GM10248 (cell line): ENCODE measurements around the gene FILIP1L.

Source experiments
- CTCF ChIA-PET: fragments of 300-600 bp; sonication (Branson Sonifier 250); formaldehyde crosslinking; extraction: SDS; loops from one replicate; lab custom pipeline; 2021; ENCODE audit warnings: antibody characterized with exemption; lab: Yijun Ruan, JAX
- POLR2A ChIA-PET: fragments of 350-650 bp; sonication (Branson Sonifier 250); formaldehyde crosslinking; extraction: SDS; loops from one replicate; lab custom pipeline; 2020; ENCODE audit warnings: antibody characterized with exemption; lab: Yijun Ruan, JAX
- DNase-seq: peaks from one replicate; pipeline ENCODE4 v3.0.0; 2012; ENCODE audit errors: extremely low spot score
- TF ChIP-seq, protein P1 (sequence below): IDR thresholded peaks from 2 replicates; pipeline ENCODE4 v1.5.1; 2012; ENCODE audit warnings: mild to moderate bottlenecking, low read depth; ENCODE audit errors: extremely low read depth, missing control alignments, control extremely low read depth

The FILIP1L gene

DNA sequence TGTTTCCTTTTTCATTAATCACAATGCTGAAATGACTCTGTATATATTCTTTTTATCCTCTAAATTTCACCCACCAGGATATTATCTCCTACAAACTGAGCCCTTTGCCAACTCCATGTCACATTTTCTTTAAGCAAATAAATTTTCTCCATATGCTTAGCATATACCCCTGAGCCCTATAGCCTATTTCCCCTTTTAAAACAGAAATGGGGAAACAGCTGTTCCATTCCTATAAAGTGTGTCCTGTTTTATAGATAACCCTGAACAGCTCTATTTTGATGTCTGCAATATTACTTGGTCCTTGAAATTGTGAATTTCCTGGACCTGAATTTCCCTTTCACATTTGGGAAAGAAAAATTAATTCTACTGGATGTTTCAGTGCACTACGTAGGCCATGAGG is 15.6 kb upstream of the FILIP1L start:
- TF ChIP-seq, protein P1, sequence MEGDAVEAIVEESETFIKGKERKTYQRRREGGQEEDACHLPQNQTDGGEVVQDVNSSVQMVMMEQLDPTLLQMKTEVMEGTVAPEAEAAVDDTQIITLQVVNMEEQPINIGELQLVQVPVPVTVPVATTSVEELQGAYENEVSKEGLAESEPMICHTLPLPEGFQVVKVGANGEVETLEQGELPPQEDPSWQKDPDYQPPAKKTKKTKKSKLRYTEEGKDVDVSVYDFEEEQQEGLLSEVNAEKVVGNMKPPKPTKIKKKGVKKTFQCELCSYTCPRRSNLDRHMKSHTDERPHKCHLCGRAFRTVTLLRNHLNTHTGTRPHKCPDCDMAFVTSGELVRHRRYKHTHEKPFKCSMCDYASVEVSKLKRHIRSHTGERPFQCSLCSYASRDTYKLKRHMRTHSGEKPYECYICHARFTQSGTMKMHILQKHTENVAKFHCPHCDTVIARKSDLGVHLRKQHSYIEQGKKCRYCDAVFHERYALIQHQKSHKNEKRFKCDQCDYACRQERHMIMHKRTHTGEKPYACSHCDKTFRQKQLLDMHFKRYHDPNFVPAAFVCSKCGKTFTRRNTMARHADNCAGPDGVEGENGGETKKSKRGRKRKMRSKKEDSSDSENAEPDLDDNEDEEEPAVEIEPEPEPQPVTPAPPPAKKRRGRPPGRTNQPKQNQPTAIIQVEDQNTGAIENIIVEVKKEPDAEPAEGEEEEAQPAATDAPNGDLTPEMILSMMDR, result no peak
- CTCF ChIA-PET, result interaction anchor here (1.9 to 2.3 kb wide), 2 partner anchors 20 to 26 kb away, joined by 6 to 7 read pairs; no protein-coding TSS in a partner anchor
- POLR2A ChIA-PET, result no interaction called here
- DNase-seq, result no peak

DNA sequence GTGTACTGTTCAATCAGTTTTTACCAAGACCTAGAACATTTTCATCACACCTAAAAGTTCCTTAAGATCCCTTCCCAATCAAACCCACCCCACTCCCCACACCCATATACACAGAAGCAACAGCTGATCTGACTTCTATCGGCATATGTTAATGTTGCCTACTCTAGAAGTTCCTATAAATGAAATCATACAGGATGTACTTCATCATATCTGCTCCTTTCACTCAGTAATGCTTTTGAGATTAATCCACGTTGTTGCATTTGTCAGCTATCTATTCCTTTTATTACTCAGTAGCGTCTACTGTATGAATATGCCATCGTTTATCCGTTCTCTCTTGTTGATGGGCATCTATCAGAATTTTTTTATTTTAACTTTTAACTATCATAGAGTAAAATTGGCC is 14.3 kb upstream of the FILIP1L start:
- no peak for DNase-seq
- CTCF ChIA-PET, result interaction anchor here (1.1 kb wide), 1 partner anchor 18 kb away, joined by 4 read pairs; no protein-coding TSS in a partner anchor
- TF ChIP-seq, protein P1, result no peak
- POLR2A ChIA-PET, result no interaction called here

DNA sequence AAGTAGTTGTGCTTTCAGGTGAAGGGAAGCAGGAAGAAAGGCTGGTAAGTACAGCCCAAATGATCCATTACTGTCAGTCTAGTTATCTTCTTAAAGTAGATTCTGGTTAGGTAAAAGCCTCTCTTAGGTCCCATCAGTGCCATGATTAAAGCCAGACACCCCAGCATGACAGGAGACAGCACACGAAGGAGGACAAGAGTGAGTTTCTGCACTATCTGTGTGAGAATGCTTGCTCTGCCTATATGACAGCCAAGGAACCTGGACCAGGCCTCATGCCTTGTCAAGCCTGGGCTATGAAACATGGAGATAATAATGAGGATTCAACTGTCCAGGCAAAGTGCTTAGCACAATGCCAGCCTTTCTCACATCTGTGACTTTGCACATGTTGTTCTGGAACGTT is 13.5 kb upstream of the FILIP1L start:
- POLR2A ChIA-PET, result no interaction called here
- CTCF ChIA-PET, result no interaction called here
- TF ChIP-seq, protein P1, result no peak
- DNase-seq, result no peak

DNA sequence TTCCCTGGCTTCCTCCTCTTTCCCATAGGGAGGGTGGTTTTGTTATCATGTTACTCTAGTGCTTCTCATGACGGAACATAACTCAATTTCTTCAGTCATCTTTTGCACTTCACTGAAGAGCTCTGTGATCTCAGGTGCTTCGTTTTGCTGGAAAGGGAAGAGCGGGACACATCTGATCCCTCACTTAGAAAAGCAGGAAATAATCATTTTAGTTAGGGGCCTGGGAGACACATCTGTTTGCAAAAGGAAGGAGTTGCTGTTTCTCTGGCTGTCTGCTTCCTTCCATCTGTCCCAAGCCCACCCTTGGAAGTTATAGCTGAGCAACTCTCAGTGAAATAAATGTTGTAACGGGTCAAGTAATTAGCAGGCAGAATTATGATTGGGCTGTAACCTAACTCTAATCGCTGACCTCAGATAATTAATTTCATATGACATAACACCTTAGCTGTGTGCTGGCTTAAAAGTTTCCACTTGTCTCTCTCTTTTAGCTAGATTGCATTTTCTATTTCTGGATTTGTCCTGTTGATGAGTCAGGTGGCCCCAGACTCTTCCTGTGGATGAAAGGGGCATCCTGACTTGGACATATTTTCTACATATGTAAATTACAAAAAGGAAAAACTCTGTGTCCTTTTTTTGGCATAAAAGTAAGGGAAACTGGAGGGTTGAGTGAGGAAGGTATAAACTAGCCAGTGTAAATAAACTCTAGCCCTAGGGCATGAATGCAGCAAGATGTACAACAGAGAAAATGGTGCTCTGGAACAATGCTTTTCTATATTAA is 11.0 kb upstream of the FILIP1L start:
- POLR2A ChIA-PET, result no interaction called here
- TF ChIP-seq, protein P1, result no peak
- CTCF ChIA-PET, result interaction anchor here (0.8 to 1.5 kb wide), 4 partner anchors 10 to 129 kb away, joined by 3 to 8 read pairs (median 4); no protein-coding TSS in a partner anchor
- DNase-seq, result no peak

DNA sequence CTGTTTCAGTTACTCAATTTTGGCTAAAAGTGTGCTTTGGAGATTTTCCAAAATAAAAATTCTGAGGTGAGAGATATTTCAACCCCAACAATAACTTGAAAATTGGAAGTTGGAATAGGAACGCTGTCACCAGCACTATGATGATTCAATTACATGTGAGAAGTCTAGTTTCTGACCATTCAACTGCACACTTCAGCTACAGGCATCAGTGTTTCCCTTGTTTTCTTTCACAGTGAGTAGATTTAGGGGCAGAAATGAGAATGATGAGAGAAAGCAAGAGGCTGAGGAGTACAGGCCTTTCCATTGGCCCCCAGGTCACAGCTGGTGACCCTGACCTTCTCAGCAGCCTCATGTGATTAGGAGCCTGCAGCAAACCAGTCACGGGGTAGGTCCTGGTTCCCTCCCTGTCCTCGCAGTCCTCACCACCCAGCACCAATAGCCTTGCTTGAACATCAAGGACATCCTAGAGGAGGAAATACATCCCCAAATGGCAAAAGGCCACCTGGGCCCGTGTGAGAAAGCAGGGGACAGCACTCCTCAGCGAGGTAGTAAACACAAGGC is 10.0 kb upstream of the FILIP1L start:
- ChIA-PET CTCF (no interaction called here), POLR2A (no interaction called here)
- DNase-seq, result no peak
- TF ChIP-seq, protein P1, result no peak

DNA sequence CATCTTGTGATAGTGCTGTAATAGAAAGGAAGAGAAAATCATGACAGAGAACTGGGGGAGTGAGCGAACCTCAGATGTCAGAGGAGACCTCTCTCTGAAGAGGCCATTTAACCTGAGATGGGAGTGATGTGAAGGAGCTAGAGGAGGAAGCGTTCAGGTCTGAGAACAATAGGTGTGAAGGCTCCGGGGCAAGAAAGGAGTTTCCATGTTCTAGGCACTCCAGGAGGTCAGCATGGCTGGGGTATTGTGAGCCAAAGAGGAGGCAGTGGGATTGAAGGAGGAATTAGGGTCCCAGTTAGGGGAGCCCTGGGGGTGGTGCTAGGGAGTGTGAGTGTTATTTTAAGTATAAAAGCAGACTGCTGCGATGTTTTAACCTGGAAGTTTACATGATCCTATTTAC is 8.8 kb upstream of the FILIP1L start:
- ChIA-PET CTCF (interaction anchor here (1.0 to 1.3 kb wide), 3 partner anchors 12 to 17 kb away, joined by 3 to 4 read pairs (median 4); no protein-coding TSS in a partner anchor), POLR2A (no interaction called here)
- DNase-seq, result no peak
- TF ChIP-seq, protein P1, result no peak
